Smooth muscle cell of the coronary artery (primary cell): ENCODE measurements around the gene PROSER1. TPM values are rescaled to one million over a fixed set of nuclear protein-coding genes. Genes with fewer than 3 reads are reported as not detected.

ENCODE experiments used
- total RNA-seq: library from RNA; depleted of rRNA; stranded (reverse); fragments of >200 nt; gene quantifications from 2 replicates; pipeline ENCODE4 v1.2.3, GENCODE V29; 2014; ENCODE audit warnings: low replicate concordance

PROSER1 gene
- 2.7 and 8.6 TPM in 2 replicates for total RNA-seq

GRCh38 chr13:39037880-39038568 is at the start of gene PROSER1, which contains the start of gene NHLRC3:
TSS of gene PROSER1 (minus strand) at chr13:39038089. CDS start at chr13:39037242, 847 bp downstream.
TSS of gene NHLRC3 (plus strand) at chr13:39038456. CDS start at chr13:39038640, 184 bp downstream.

GRCh38 chr13:38990693-38991092 is 47.2 kb downstream of the PROSER1 start, which contains the start of gene STOML3:
TSS of gene STOML3 (minus strand) at chr13:38990831. CDS start at chr13:38990721, 110 bp downstream.

Other genes with a start within 250 kb of the PROSER1 start
- gene STOML3, start 47.3 kb downstream of the PROSER1 start, total RNA-seq, result not detected in 2 replicates
- gene NHLRC3, start 367 bp upstream of the PROSER1 start, total RNA-seq, result 12.3 and 14.2 TPM in 2 replicates